Measurements from ENCODE around the gene MRO. TPM values are rescaled to one million over a fixed set of nuclear protein-coding genes. Genes with fewer than 3 reads are reported as not detected.

MRO gene
- total RNA-seq, 4 donors from 2014 or later = 0.18 to 1.4 (median 0.49) TPM; not detected in 1

GRCh38 chr18:50745945-50746344, 73.9 kb downstream of the MRO start:
- intact Hi-C loops (cut with DNase I; ENCODE audit: low total_unique reads) (no loop called here), in situ Hi-C loops (cut with MboI; ENCODE audit: low sequenced_read_pairs in 4 of 4) (no loop called here)
- H3K36me3 ChIP-seq = no peaks in the 10 kb centered on the region
- no peaks in the 10 kb centered on the region for H3K27me3 ChIP-seq
- H3K9me3 ChIP-seq = no peaks in the 10 kb centered on the region
- no peak overlapping the region for H3K27ac ChIP-seq
- ATAC-seq = no peak
- no peak for DNase-seq
- TF ChIP-seq POLR2A (IDR thresholded peaks at IDR 0.05) (no peak), CTCF (IDR thresholded peaks at IDR 0.05 in 4 of 5, conservative IDR thresholded peaks at IDR 0.05 in 1 of 5) (no peak)
- no peaks in the 10 kb centered on the region for H3K4me1 ChIP-seq
- no peak overlapping the region for H3K4me3 ChIP-seq

Other genes with a start within 250 kb of the MRO start
- gene ME2, start 59.1 kb upstream of the MRO start, total RNA-seq = 10 to 100 TPM; 25.3 to 50.6 (median 46.5) TPM
- gene ELAC1, start 148.0 kb upstream of the MRO start, total RNA-seq = 10 to 100 TPM in 1 of 4 donors, 1 to 10 TPM in 3; 1.6 to 13.7 (median 4.0) TPM
- gene SMAD4, start 210.2 kb upstream of the MRO start, total RNA-seq = 100 to 1,000 TPM; 148 to 210 (median 168) TPM